Stimulated activated CD8-positive, alpha-beta memory T cell treated with anti-CD3 and anti-CD28 coated beads, Interleukin-15, amount 100 ng/mL, for 4 hours (primary cell): Measurements from ENCODE around the gene MAP3K21.
A peak's percentile ranks its signal among the peaks of the same experiment; 100 is the strongest.

ENCODE experiments used
- DNase-seq, 2 donors: peaks; one replicate each; pipeline ENCODE4 v3.0.0-alpha.2; 2020; ENCODE audit warnings: low read depth in 2 of 2

The MAP3K21 gene

DNA sequence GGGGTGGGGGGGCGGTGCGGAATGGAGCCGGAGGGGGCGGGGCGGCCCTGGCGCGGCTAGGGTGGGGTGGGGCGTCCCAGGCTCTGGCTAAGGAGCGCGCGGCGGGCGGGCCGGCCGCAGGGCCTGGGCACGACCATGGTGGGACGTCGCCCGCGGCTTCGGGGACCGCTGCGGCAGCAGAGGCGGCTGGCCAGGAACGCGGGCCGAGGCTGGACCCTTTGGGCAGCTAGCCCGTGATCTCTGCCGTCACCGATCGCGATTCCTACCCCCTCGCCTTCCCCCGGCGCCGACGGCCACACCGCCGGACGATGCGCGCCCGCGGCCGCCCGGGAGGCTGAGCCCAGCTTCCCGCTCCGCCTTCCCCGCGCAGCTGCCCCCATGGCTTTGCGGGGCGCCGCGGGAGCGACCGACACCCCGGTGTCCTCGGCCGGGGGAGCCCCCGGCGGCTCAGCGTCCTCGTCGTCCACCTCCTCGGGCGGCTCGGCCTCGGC, at the start of gene MAP3K21:
Gene MAP3K21 (plus strand): TSS at position 74 of the 491 bp plus-strand sequence. CDS start 305 bp downstream, at position 379.
- no peak for DNase-seq

DNA sequence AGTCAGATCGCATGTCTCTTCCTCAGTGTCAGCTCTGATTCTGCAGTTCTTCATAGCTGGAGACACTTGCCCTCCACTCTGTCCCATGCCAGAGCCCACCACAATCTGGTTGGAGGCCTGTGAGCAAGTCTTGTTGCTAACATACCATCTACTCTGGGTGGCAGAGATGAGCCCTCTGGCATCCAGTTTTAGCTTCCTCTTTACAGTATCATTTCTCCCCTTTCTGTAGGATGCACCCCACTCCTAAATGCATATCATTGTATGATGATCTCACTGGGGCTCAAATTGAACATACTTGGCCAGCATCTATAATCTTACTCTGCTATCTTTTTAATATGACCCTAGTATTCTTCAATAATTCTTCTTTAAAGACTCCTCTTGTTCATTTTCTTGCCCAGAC, 48.9 kb upstream of the MAP3K21 start:
- DNase-seq: no peak

DNA sequence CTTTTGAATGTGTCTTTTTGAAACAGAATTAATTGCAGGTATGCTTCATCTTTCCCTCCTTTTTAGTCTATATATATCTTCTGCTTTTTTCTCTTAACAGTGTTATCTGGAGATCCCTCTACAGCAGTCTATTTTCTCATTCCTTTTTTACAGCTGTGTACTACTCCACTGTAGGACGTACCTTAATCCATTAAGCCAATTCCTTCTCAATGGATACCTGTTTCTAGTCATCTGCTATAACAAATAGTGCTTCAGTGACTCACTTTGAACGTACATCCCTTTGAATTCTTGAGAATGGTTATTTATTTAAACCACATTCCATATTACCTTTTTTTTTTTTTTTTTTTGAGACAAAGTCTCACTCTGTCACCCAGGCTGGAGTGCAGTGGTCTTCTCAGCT, 47.6 kb upstream of the MAP3K21 start:
- no peak for DNase-seq

DNA sequence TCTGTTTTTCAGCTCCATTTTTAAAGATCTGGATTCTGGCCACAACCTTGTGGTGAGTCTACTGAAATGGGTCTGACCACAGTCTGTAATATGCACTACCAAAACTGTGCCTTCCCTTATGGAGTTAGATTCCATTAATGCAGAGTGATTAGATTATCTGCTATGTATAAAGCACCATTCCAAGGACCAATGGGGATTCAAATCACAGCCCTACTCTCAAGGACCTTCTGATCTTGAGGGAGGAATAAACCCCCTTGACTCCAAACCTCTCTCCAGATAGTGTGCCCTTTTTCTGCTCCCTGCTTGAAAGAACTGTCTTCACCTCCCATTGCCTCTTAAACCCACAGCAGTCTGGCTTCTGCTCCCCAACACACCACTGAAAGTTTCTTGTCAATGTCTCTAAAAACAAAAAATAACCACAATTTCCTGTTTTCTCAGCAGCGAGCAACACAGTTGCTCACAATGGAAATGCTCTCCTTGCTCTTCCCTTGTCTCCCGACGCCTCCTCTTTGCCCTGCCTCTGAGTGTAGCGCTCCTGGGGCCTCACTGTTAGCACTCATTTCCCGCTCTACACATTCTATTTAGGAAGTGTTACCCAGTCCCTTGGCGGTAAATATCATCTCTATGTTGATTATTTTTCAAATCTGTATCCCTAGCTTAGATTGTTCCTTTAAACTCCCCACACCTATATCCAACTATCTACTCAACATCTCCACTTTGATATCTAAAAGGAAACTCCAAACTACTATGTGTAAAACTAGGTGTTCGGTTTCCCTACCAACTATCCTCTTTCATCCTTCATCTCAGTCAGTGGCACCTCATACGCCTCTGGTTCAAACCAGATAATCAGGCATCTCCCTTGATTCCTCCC, 45.6 kb upstream of the MAP3K21 start:
- no peak for DNase-seq

DNA sequence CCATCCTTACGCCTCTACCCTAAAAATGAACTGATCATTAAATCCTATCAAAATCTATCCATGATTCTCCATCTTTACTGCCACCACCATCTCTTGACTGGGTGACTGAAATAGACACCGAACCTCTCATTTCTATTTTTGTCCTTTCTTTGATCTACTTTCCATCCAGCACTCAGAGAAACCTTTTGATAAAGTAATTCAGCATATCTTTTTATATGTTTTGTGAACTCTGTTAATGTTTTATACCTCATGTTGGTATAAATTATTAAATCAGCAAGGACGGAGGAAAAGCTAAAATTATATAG, 45.0 kb upstream of the MAP3K21 start:
- no peak for DNase-seq

DNA sequence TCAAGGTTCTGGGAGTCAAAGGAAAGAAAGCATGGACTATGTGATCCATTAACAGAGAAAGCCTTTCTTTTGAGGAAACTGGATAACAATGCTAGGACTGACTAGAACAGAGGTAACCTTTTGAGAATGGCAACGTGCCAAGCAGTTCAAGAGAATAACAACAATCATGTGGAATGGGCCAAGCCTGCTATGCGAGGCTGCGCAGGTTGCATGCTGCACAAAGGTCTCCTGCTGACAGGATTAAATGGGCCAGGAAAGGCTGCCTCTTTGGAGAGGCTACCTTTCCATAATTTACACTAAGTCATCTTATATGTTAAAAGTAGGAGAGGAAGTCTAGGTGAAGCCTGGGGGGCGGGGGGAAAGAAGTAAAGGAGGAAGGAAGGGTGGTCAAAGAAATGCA, 37.8 kb upstream of the MAP3K21 start:
- no peak for DNase-seq

DNA sequence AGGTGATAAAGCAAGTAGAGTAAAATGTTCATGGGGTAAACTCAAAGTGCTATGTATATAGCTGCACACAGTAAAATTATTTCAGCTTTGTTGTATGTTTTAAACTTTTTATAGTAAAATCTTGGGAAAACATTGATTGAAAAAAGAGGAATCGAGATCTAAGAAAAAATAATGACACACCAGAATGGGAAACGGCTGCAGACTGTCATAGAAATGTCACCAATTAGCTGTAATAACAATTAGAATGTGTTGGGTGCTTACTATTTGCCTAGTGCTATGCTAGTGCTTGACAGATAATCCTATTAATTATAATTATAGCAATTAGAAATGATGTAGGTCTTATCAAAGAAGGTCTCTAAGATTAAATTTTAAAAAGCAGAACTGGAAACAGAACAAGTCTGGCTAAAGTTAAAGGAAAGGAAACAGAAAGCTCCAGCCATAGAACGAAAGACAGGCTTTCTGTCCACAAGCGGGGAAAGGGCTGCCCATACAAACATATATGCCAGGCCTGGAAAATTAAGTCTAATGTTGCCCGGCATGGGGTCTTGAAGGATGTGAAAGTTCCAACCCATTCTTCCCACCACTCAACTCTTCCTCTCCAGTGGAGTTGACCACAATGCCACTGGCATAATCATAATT, 37.0 kb upstream of the MAP3K21 start:
- DNase-seq: no peak

DNA sequence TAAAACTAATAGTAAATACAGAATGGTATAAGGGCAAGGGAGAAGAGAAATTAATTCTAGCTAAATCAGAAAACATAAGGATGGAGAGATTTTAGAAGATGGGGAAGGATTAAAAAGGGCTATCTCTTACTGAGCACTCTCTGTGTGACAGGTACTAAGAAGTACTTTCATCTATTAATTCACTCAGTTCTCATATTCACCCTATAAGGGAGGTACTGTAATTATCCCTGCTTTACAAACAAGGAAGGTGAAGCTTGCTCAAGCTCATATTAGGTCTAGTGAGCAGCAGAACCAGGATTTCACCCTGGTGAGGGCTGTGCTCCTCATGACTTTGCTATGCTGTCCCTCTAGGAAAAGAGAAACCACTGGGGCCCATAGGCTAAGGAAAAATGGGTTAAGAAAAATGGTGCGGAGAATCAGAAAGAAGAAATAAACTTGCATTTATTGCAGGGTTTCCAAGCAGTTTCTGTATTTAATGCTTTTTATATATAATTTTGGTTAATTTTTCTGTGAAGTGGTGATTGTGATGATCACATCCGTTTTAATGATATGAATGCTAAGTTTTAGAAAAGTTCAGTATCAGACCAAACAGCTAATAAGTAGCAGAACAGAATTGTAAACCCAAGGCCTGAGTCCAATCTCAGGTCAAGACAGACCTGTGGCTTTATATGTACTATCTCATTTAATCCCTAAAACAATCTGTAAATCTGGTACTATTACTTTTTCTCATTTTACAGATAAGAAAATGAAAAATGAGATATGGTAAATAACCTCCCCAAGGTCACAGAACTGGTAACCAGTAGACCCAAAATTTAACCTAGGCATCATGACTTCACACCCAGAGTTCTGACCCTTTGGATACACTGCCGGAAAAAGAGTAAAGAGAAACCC, 33.7 kb upstream of the MAP3K21 start:
- DNase-seq: no peak

DNA sequence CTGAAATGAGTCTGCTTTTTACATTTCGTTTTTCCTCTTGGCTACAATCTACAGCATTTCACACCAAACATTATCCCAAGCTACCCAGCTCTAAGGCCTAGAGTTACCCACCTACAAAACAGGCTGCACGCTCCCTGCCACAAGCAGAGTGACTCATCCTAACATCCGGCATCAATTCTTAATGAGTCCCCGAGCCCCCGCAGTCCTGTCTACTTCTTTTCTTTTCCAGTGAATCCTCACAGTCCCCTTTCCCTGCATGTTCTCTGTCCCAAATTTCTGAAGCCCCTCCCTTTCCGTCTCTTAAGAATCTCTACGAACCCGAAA, 32.6 kb upstream of the MAP3K21 start:
- DNase-seq: peak; percentile 8 to 14

DNA sequence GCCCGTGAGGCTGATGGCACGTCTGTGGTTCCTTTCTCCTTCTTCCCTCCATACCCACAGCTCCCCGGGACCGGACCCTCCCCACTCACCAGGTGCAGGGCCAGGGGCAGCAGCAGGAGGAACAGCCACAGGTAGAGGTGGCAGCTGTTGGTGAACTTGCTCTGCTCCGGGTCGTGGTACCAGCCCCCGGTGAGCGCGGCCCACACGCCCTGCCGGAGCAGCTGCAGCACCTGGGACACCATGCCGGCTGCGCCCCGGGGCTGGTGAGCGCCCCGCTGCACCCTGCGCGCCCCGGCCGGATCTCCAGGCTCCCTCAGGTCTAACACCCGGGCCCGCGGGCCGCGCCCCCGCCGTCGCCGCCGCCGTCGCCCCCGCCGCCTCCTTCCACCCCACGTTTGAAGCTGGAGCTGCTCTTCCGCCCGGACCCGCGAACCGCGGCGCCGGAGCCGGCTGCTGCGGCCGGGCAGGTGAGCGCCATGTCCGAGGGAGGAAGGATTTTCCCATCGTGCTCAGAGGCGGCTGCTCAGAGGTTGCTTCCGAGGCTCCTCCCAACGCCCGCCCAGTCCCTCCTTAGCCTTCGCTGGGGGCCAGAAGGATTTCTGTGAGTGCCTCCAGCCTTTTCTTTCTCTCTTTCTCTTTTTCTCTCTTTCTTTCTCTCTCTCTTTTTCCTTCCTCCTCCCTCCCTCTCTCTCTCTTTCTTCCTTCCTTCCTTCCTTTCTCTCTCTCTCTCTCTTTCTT, 32.1 kb upstream of the MAP3K21 start, which contains the start of gene PCNX2:
Gene PCNX2 (minus strand): TSS at position 489 of the 738 bp plus-strand sequence. CDS start 247 bp downstream, at position 242.
- peak; percentile 24 to 47 for DNase-seq

DNA sequence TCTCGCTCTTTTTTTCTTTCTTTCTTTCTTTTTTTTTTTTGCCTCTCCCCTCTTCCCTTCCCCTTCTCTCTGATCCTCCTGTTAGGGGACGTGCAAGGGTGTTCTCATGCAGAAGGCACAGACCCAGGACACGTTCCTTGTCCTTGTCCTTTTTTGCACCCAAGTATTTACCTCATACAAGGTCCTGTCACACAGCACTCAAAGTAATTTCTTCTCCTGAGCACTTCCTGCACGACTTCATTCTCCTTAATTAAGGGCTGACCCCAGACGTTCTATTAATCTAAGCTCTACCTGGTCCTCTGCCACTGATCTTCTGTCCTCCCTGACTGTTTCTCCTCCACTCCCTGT, 31.6 kb upstream of the MAP3K21 start:
- DNase-seq: no peak

DNA sequence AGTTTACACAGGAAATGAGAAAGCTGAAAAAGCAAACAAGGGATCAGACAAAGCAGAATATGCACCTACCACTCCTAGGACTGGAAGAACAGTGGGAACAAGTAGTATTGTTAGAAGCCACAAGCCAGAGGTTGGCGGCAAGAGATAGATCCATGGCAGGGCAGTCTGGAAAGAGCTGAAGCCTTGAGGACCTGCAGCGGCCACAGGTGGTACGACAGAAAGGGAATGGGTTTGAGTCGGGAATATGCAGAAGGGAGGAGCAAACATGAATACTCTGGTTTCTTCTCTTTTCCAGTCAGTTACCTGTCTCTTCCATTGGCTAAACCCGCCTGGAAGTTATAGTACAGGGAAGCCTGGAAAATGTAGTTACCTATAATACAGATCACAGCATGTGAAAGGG, 28.1 kb upstream of the MAP3K21 start:
- no peak for DNase-seq

DNA sequence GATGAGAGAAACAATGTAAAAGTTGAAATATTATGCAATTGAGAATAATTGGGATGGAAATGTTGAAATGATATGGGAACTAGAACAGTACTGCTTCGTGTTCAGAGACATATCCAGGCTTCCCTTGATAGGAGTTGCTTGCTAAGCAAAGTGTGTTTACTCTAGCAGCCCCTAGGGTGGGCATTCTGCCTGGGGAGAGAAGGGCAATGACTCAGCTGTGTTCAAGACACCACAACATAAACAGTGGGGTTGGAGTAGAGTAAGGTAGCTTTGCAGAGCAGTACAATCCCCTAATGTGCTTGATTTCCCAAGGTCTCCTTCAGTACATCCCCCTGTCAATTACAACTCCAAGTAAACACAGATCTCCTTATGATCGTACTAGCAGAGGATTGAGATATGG, 27.2 kb upstream of the MAP3K21 start:
- no peak for DNase-seq

DNA sequence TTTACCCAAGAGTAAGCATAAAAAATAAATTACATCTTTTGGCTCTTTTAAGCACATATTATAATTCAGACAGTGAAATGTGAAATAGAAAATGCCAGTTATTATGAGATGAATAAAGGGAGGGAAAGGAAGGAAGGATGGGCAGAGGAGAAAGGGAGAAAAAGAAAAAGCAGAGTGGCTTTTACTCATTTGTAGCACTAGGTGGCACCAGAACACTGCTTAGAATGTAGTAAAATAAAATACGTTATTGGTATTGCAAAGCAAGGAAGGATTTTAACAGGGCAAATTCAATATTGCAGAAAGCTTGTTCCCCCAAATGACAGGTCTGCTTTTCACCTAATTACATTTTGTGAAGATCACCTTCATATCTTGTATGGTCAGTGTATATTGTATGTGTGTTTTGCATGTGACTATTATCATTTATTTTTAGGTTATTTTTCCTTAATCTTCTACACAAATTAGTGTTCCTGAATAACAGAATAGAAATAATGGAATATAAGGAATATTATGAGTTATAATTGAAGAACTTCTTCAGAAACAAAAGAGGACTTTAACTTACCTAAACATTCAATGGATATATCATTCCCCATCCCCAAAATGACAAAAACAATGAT, 22.9 kb upstream of the MAP3K21 start:
- no peak for DNase-seq

DNA sequence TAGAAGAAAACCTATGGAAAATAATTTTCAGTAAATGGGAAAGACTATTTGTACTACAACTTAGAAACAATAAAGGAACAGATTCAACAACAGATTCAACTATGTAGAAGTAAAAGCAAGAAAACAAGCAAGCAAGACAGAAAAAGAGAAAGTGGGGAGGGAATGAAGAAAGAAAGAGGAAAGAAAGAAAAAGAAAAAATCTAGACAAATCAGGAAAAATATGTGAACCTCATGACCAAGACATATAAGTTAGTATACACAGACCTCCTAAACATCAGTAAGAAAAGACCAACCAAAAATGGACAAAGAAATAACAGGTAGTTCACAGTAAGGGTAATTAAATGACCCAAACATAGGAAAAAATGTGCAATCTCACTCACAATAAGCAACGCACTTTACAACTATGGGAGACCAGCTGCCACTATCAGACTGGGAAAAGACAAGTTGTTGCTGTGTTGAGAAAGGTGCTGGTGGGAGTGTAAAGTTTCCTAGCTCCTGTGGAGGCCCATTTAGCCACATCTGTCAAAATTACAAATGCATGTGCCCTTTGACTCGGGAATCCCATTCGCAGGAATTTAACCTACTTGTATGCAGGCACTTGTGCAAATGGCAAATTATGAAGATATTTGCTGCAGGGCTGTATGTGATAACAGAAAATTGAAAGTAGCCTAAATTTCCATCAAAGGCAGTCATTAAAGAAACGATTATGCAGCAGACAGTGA, 13.9 kb upstream of the MAP3K21 start:
- DNase-seq: no peak

DNA sequence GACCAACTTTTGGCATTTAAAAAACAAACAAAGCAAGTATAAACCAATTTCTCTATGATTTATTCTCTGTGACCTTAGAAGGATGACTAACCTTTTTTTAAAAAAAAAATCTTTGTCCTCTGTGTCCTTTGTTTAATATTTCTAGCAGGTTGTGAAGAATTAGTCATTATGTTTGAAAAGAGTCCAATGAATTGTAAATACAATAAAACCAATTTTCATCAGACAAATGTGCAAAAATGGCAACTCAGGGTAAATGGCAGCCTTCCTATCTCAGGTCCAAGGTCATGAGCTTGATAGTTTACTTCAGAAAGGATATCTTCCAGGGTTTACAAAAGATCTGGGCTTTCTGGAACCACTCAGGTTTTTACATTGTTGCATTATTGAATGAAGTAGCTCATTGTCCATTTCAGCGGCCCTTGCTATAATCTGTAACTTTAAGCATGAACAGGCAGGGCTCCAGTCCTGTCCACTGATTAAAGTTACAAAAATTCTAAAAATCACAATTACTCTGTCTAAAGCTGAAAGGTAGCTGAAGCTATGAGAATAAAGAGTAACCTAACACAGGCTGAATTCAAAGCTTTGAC, 11.7 kb upstream of the MAP3K21 start:
- DNase-seq: no peak

DNA sequence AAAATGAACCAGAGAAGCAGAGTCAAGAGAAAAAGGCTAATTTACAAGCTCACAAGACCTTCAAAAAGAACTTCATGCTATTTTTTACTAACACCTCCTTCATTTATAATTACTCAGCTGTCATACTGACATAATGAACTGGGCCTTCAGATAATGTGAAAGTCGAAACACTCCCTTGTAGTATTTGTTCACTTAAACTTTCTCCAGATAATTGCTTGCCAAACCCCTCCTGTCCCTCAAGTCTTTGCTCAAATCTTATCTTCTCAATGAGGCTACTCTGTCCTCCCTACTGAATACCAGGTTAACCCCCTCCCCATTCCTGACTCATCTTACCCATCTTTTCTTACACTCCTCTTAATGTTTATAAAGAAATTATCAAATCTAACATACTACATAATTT, 11.1 kb upstream of the MAP3K21 start:
- DNase-seq: no peak

DNA sequence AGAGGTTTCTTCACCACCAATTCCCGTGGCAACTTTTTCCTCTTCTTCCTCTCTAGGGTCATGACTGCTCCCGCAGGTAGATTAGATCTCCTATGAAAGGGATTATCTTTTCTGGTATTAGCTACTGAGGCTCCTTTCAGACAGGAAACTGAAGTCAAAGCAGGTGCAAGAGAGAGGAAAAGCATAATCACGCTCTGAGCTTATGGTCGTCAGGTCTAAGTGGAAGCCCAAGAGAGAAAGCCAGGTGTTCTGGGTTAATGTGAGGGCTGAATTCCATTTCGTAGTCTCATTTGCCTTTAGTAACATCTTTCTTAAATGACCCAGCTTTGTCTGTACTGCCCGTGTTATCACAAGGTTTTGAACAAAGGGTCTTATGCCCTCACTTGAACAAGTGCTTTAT, 8.3 kb upstream of the MAP3K21 start:
- DNase-seq: no peak

DNA sequence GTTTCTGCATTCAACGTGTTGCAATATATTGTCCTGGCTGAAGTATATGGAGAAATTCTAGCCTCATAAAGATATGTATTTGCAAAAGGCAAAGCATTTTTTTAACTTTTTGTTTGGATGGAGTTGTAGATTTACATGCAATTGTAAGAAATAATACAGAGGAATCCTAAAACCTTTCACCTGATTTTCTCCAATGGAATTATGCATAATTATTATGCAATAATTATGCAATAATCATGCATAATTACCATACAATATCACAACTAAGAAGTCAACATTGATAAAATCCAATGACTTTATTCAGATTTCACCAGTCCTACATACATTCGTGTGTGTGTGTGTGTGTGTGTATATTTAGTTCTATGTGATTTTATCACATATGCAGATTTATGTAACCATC, 7.5 kb upstream of the MAP3K21 start:
- DNase-seq: no peak

DNA sequence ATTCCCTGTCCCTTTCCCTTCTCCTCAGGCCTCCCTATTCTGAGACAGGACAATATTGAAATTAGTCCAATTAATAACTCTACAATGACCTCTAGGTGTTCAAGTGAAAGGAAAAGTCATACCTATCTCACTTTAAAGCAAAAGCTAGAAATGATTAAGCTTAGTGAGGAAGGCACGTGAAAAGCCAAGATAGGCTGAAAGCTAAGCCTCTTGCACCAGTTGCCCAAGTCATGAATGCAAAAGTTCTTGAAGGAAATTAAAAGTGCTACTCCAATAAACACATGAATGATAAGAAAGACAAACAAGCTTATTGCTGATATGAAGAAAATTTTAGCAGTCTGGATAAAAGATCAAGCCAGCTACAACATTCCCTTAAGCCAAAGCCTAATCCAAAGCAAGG, 3.8 kb upstream of the MAP3K21 start:
- no peak for DNase-seq
